Neural cell (in vitro differentiated cells): ENCODE results near the gene MAP3K7CL.

Experiments
- EZH2 ChIP-seq: fragments of 200-600, 300-800 bp; shearing (Covaris generic), sonication (generic); IDR thresholded peaks from 2 replicates; pipeline ENCODE4 v1.6.1; 2014; ENCODE audit warnings: antibody characterized with exemption, low read length, borderline replicate concordance, mild to moderate bottlenecking; ENCODE audit not compliant: insufficient read depth, poor library complexity, severe bottlenecking
- TF ChIP-seq, protein P1 (sequence below): fragments of 450-650 bp; IDR thresholded peaks from 2 replicates; pipeline ENCODE4 v1.5.1; 2014; ENCODE audit warnings: antibody characterized with exemption, mild to moderate bottlenecking, moderate library complexity; ENCODE audit not compliant: poor library complexity, severe bottlenecking

DNA sequence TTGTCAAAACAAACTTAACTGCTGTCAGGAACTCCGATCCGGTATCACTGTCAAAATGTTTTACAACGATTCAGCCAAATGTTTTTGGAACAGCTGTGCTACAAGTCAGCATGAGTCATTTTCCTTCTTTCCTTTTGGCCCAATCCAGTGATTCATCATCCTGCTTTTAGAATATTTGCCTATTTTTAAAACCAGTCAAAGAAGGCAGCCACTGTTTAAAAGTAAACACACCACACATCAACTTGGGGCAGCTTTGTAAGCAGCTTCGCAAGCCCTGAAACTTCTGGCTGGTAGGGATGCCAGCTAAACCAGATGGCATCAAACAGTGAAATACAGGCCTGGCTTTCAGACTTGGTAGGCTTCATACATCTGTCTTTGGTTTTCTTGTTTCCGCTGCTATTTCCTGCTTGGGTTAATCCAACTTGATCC, 14.9 kb downstream of the MAP3K7CL start:
- TF ChIP-seq EZH2, result no peak
- TF ChIP-seq, protein P1, sequence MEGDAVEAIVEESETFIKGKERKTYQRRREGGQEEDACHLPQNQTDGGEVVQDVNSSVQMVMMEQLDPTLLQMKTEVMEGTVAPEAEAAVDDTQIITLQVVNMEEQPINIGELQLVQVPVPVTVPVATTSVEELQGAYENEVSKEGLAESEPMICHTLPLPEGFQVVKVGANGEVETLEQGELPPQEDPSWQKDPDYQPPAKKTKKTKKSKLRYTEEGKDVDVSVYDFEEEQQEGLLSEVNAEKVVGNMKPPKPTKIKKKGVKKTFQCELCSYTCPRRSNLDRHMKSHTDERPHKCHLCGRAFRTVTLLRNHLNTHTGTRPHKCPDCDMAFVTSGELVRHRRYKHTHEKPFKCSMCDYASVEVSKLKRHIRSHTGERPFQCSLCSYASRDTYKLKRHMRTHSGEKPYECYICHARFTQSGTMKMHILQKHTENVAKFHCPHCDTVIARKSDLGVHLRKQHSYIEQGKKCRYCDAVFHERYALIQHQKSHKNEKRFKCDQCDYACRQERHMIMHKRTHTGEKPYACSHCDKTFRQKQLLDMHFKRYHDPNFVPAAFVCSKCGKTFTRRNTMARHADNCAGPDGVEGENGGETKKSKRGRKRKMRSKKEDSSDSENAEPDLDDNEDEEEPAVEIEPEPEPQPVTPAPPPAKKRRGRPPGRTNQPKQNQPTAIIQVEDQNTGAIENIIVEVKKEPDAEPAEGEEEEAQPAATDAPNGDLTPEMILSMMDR, result no peak
